Measurements from ENCODE around the gene XPNPEP3. TPM values are rescaled to one million over a fixed set of nuclear protein-coding genes. Genes with fewer than 3 reads are reported as not detected.
"Not testable (repeated sequence)": the region's sequence is repeated elsewhere in the genome, so short reads cannot be mapped to it uniquely, and the experiment has no call there.

XPNPEP3 gene
- total and polyA plus RNA-seq, 2 donors from 2014 or later, result 4.6 to 22.5 TPM

GRCh38 chr22:40818747-40819598, 38.0 kb upstream of the XPNPEP3 start, which contains the start of gene SLC25A17:
SLC25A17 (minus strand) TSS chr22:40819346; CDS start chr22:40819248, 98 bp downstream.
- H3K4me1 ChIP-seq (ENCODE audit: control insufficient read depth in 2 of 3, insufficient read depth in 2 of 3, low read depth in 1 of 3, low read length in 3 of 3), result peaks cover 0 to 15% (median 5%) of the 10 kb centered on the region in 3 donors

GRCh38 chr22:40819599-40820140, 37.3 kb upstream of the XPNPEP3 start:
- no peak for FAIRE-seq
- H3K9me3 ChIP-seq (ENCODE audit: control insufficient read depth in 2 of 3, insufficient read depth in 1 of 3, low read length in 3 of 3), result no peaks in the 10 kb centered on the region
- H3K4me1 ChIP-seq (ENCODE audit: control insufficient read depth in 2 of 3, insufficient read depth in 2 of 3, low read depth in 1 of 3, low read length in 3 of 3), result peaks cover 0 to 15% (median 5%) of the 10 kb centered on the region in 3 donors
- no peak for DNase-seq
- no peaks in the 10 kb centered on the region for H3K27me3 ChIP-seq (ENCODE audit: control insufficient read depth, insufficient read depth, low read length)
- peak overlapping the region in 1 of 2 donors; percentile 63 for H3K27ac ChIP-seq (ENCODE audit: low read depth in 2 of 2, low read length in 2 of 2)
- H3K4me3 ChIP-seq (ENCODE audit: low read length in 3 of 3), result peak overlapping the region; percentile 62 to 98 (median 81)
- H3K36me3 ChIP-seq (ENCODE audit: control insufficient read depth in 2 of 3, insufficient read depth in 3 of 3, low read length in 3 of 3), result peaks cover 0 to 5% (median 4%) of the 10 kb centered on the region in 3 donors
- H3K9ac ChIP-seq (ENCODE audit: low read length in 3 of 3), result peak overlapping the region; percentile 21 to 79 (median 36)
- TF ChIP-seq CTCF (IDR thresholded peaks at IDR 0.05; ENCODE audit: borderline replicate concordance, extremely low read depth, insufficient read depth), result no peak
- intact Hi-C loops (cut with DNase I), result no loop called here

More at GRCh38 chr22:40818747-40819598, 38.0 kb upstream of the XPNPEP3 start, which contains the start of gene SLC25A17:
- Histone ChIP-seq H3K4me3 (ENCODE audit: low read length in 3 of 3) (peak within 1 kb of the TSS; percentile 93 to 98 (median 96)), H3K36me3 (ENCODE audit: control insufficient read depth in 2 of 3, insufficient read depth in 3 of 3, low read length in 3 of 3) (peaks cover 0 to 5% (median 4%) of the 10 kb centered on the region in 3 donors), H3K27me3 (ENCODE audit: control insufficient read depth, insufficient read depth, low read length) (no peaks in the 10 kb centered on the region), H3K9me3 (ENCODE audit: control insufficient read depth in 2 of 3, insufficient read depth in 1 of 3, low read length in 3 of 3) (no peaks in the 10 kb centered on the region), H3K27ac (ENCODE audit: low read depth in 2 of 2, low read length in 2 of 2) (peak within 1 kb of the TSS; percentile 68 to 77), H3K9ac (ENCODE audit: low read length in 3 of 3) (peak within 1 kb of the TSS; percentile 93 to 98 (median 96))
- TF ChIP-seq CTCF (IDR thresholded peaks at IDR 0.05; ENCODE audit: borderline replicate concordance, extremely low read depth, insufficient read depth), result peak; percentile 15
- intact Hi-C loops (cut with DNase I), result no loop called here
- FAIRE-seq (no peak), DNase-seq (peak; percentile 92 to 96 (median 96))

GRCh38 chr22:40823426-40823825, 33.5 kb upstream of the XPNPEP3 start:
- FAIRE-seq, result no peak
- Histone ChIP-seq H3K4me1 (ENCODE audit: control insufficient read depth in 2 of 3, insufficient read depth in 2 of 3, low read depth in 1 of 3, low read length in 3 of 3) (peaks cover 0 to 4% (median 0%) of the 10 kb centered on the region in 3 donors), H3K9ac (ENCODE audit: low read length in 3 of 3) (no peak overlapping the region), H3K36me3 (ENCODE audit: control insufficient read depth in 2 of 3, insufficient read depth in 3 of 3, low read length in 3 of 3) (peaks cover 2 to 9% (median 4%) of the 10 kb centered on the region in 3 donors), H3K4me3 (ENCODE audit: low read length in 3 of 3) (no peak overlapping the region), H3K9me3 (ENCODE audit: control insufficient read depth in 2 of 3, insufficient read depth in 1 of 3, low read length in 3 of 3) (no peaks in the 10 kb centered on the region), H3K27me3 (ENCODE audit: control insufficient read depth, insufficient read depth, low read length) (no peaks in the 10 kb centered on the region), H3K27ac (ENCODE audit: low read depth in 2 of 2, low read length in 2 of 2) (no peak overlapping the region)
- no peak for TF ChIP-seq CTCF (IDR thresholded peaks at IDR 0.05; ENCODE audit: borderline replicate concordance, extremely low read depth, insufficient read depth)
- DNase-seq, result no peak
- intact Hi-C loops (cut with DNase I), result no loop called here

GRCh38 chr22:40826292-40826691, 30.7 kb upstream of the XPNPEP3 start:
- Histone ChIP-seq H3K36me3 (ENCODE audit: control insufficient read depth in 2 of 3, insufficient read depth in 3 of 3, low read length in 3 of 3) (peaks cover 8 to 26% (median 15%) of the 10 kb centered on the region in 3 donors), H3K27ac (ENCODE audit: low read depth in 2 of 2, low read length in 2 of 2) (peak overlapping the region in 1 of 2 donors; percentile 37)
- H3K9me3 ChIP-seq (ENCODE audit: control insufficient read depth in 2 of 3, insufficient read depth in 1 of 3, low read length in 3 of 3); H3K4me3 ChIP-seq (ENCODE audit: low read length in 3 of 3); intact Hi-C loops (cut with DNase I); H3K4me1 ChIP-seq (ENCODE audit: control insufficient read depth in 2 of 3, insufficient read depth in 2 of 3, low read depth in 1 of 3, low read length in 3 of 3); H3K9ac ChIP-seq (ENCODE audit: low read length in 3 of 3); FAIRE-seq; DNase-seq; H3K27me3 ChIP-seq (ENCODE audit: control insufficient read depth, insufficient read depth, low read length): not testable (repeated sequence)

Measured in kidney (tissue), 14 donors.